ENCODE measurements around the gene CCNC. TPM values are rescaled to one million over a fixed set of nuclear protein-coding genes. Genes with fewer than 3 reads are reported as not detected.

The CCNC gene
- total RNA-seq, 1 experiment from 2014 or later, result 93.1 TPM

GRCh38 chr6:99522531-99522930, 45.9 kb downstream of the CCNC start (continued):
- TF ChIP-seq ZNF138 (CRISPR knock-in tag; conservative IDR thresholded peaks at IDR 0.05) (no peak), TEAD1 (CRISPR knock-in tag; IDR thresholded peaks at IDR 0.05) (no peak), STAT6 (CRISPR knock-in tag; conservative IDR thresholded peaks at IDR 0.05; ENCODE audit: low read depth) (no peak), NFATC4 (CRISPR knock-in tag; IDR thresholded peaks at IDR 0.05) (no peak), MAX (CRISPR knock-in tag; IDR thresholded peaks at IDR 0.05) (no peak), EMX1 (CRISPR knock-in tag; IDR thresholded peaks at IDR 0.05) (no peak), ZNF317 (CRISPR knock-in tag; IDR thresholded peaks at IDR 0.05; ENCODE audit: borderline replicate concordance, low read depth) (no peak)

- H3K27ac Mint-ChIP-seq, result peak overlapping the region; percentile 99
- peak; percentile 36 for ATAC-seq
- H3K4me3 Mint-ChIP-seq, result peak overlapping the region; percentile 100
- ChIA-PET CTCF (interaction anchor here (0.6 to 1.5 kb wide), 5 partner anchors 47 to 104 kb away, joined by 3 to 7 read pairs (median 3); partner anchors contain the start of gene CCNC), POLR2A (interaction anchor here (0.6 to 2.1 kb wide), 3 partner anchors 10 to 87 kb away, joined by 3 to 15 read pairs (median 3); partner anchors contain the start of gene CCNC)
- peaks cover 2% of the 10 kb centered on the region; the same call in 1 of the 2 replicates for H3K36me3 Mint-ChIP-seq
- 0 out of 2 replicates have a peak, but pooled peaks cover 2% of the 10 kb centered on the region for H3K4me1 Mint-ChIP-seq
- peak; percentile 13 for DNase-seq (ENCODE audit: low spot score)
- H3K9me3 Mint-ChIP-seq, result 0 out of 2 replicates have a peak, but pooled peaks cover 4% of the 10 kb centered on the region
- H3K27me3 Mint-ChIP-seq (ENCODE audit: low read depth), result no peaks in the 10 kb centered on the region
- TF ChIP-seq E2F5 (CRISPR knock-in tag; IDR thresholded peaks at IDR 0.05) (no peak), ZNF138 (CRISPR knock-in tag; conservative IDR thresholded peaks at IDR 0.05) (no peak), AFF4 (CRISPR knock-in tag; IDR thresholded peaks at IDR 0.05; ENCODE audit: borderline replicate concordance) (no peak), CREB1 (CRISPR knock-in tag; IDR thresholded peaks at IDR 0.05) (no peak), EMX1 (CRISPR knock-in tag; IDR thresholded peaks at IDR 0.05) (no peak), FOXK1 (CRISPR knock-in tag; IDR thresholded peaks at IDR 0.05) (no peak)
Measured at GRCh38 chr6:99521633-99522151, 46.8 kb downstream of the CCNC start.

- Mint-ChIP-seq H3K36me3 (no peaks in the 10 kb centered on the region), H3K27ac (peak overlapping the region; percentile 99), H3K9me3 (0 out of 2 replicates have a peak, but pooled peaks cover 4% of the 10 kb centered on the region), H3K27me3 (ENCODE audit: low read depth) (no peaks in the 10 kb centered on the region), H3K4me3 (peak overlapping the region; percentile 100), H3K4me1 (peaks cover 8% of the 10 kb centered on the region)
- CTCF ChIA-PET, result interaction anchor here (1.1 to 1.5 kb wide), 4 partner anchors 47 to 88 kb away, joined by 3 to 7 read pairs (median 3); partner anchors contain the start of gene CCNC
- ATAC-seq (peak; percentile 97), DNase-seq (ENCODE audit: low spot score) (peak; percentile 87)
- POLR2A ChIA-PET, result interaction anchor here (0.6 to 2.1 kb wide), 2 partner anchors 11 to 47 kb away, joined by 3 to 15 read pairs; partner anchors contain the start of gene CCNC
- 0 out of 2 replicates have a peak, but pooled peaks have one; percentile 38 for TF ChIP-seq SP1 (CRISPR knock-in tag; conservative IDR thresholded peaks at IDR 0.05)
- no peak for TF ChIP-seq IRF1 (CRISPR knock-in tag; IDR thresholded peaks at IDR 0.05)
- TF ChIP-seq ZNF512 (CRISPR knock-in tag; IDR thresholded peaks at IDR 0.05; ENCODE audit: borderline replicate concordance), result no peak
- TF ChIP-seq CTCF (IDR thresholded peaks at IDR 0.05), result peak; percentile 67
- 0 out of 2 replicates have a peak, but pooled peaks have one; percentile 20 for TF ChIP-seq ZNF317 (CRISPR knock-in tag; IDR thresholded peaks at IDR 0.05; ENCODE audit: borderline replicate concordance, low read depth)
- no peak for TF ChIP-seq RELA (CRISPR knock-in tag; IDR thresholded peaks at IDR 0.05; ENCODE audit: borderline replicate concordance)
- TF ChIP-seq NFE2L1 (CRISPR knock-in tag; IDR thresholded peaks at IDR 0.05), result 0 out of 2 replicates have a peak, but pooled peaks have one; percentile 17
- no peak for TF ChIP-seq NFATC4 (CRISPR knock-in tag; IDR thresholded peaks at IDR 0.05)
- TF ChIP-seq FOXP1 (CRISPR knock-in tag; IDR thresholded peaks at IDR 0.05; ENCODE audit: borderline replicate concordance), result peak; percentile 71; the same call in 1 of the 2 replicates
Measured at GRCh38 chr6:99520855-99521632, 47.4 kb downstream of the CCNC start.
